ENCODE measurements around the gene TBC1D4.

The TBC1D4 gene

GRCh38 chr13:75482070-75482819, at the start of gene TBC1D4:
Gene TBC1D4, minus strand, starts transcription at chr13:75482169. Its CDS starts 402 bp downstream, at chr13:75481767.
- DNase-seq: peak; percentile 77

DNA sequence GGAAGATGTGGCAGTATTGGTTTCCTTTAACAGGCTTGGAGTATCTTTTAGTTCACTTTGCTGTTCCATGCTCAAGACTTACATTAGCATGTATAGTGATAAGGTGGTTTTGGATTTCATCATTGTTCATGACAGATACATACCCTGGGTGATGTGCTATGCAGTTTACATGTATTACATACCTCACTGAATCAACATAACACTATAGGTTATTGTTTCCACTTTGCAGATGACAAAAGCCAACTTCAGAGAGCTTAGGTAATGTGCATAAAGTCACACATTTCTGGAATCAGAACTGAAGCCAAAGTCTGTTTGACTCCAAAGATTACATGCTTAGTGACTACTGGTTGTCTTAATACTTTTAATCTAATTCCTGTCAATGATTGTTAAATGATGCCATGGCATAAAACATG, 48.6 kb upstream of the TBC1D4 start:
- DNase-seq: no peak

GRCh38 chr13:75521956-75522355, 40.0 kb upstream of the TBC1D4 start:
- DNase-seq: no peak

DNA sequence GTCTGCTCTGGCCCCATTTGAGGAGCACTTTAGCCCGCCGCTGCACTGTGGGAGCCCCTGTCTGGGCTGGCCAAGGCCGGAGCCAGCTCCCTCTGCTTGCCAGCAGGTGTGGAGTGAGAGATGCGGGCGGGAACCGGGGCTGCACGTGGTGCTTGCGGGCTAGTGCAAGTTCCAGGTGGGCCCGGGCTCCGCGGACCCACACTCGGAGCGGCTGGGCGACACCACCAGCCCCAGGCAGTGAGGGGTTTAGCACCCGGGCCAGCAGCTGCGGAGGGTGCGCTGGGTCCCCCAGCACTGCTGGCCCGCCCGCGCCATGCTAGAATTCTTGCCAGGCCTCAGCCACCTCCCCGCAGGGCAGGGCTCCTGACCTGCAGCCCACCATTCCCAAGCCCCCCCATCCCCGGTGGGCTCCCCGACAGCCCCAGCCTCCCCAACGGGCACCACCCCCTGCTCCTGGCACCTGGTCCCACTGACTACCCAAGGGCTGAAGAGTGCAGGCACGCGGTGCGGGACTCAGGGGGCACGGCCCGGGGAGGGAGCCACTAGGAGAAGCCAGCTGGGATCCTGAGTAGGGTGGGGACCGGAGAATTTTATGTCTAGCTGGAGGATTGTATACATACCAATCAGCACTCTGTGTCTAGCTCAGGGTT, 36.6 kb upstream of the TBC1D4 start:
- no peak for DNase-seq

- no peak for DNase-seq
Measured at GRCh38 chr13:75514080-75514995, 32.4 kb upstream of the TBC1D4 start.

GRCh38 chr13:75513271-75513670, 31.3 kb upstream of the TBC1D4 start:
- no peak for DNase-seq

GRCh38 chr13:75512253-75512652, 30.3 kb upstream of the TBC1D4 start:
- no peak for DNase-seq

- no peak for DNase-seq
Measured at GRCh38 chr13:75511051-75511625, 29.2 kb upstream of the TBC1D4 start.

- no peak for DNase-seq
Measured at GRCh38 chr13:75508002-75508548, 26.1 kb upstream of the TBC1D4 start.

GRCh38 chr13:75507027-75508001, 25.3 kb upstream of the TBC1D4 start:
- DNase-seq: no peak

DNA sequence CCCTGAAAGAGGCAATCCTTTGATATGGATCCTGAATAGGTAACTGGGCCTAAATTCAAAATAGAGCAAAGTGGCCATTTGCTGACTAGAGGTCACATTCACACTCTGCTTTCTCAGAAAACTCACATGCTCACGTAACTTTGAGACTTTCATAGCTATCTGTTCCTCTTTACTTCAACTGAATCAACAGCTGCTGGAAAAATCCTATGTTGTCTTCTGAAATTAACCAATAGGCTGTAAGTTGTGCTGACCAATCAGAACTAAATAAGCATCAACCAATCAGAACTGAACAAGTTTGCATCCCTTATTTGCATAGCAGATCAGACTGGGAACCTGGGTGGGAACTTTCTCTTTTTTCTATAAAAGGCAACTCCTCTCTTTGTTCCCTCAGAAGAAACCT, 24.0 kb upstream of the TBC1D4 start:
- DNase-seq: no peak

DNA sequence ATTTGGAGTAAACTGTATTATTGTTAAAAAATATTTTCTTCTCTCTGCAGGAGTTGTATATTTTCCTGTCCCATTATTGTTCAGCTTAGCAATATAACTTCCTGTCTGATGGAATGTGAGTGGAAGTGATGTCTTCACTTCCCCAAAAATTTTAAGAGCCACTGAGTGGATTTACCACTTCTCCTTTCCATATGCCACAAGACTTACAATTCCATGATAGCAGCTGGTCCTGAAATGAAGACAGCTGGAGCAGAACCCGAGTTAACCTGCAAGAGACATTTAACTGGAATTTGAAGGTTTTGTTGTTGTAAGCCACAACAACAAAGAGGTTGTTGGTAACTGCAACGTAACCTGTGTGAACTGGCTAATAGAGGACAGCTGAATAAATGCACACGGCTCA, 23.4 kb upstream of the TBC1D4 start:
- DNase-seq: no peak

DNA sequence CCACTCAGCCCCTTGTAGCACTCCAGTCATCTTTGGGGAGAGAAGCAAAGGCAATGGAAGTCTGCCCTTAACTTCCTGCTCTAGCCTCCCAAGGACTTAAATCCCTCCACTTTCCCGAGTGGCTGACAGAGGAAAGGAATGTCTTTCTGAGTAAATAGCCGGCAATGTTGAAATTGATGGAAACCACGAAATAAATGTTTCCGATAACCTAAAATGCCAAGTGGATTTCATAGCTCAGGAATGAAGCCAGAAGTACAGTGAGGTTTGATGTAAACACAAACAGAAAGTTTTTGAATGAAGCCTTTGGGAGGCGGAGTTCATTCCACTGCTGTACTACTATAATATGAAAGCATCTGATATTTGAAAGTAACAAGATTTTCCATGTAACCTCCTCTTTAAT, 14.0 kb upstream of the TBC1D4 start:
- peak; percentile 22 for DNase-seq

GRCh38 chr13:75494491-75494890, 12.5 kb upstream of the TBC1D4 start:
- DNase-seq: no peak

- DNase-seq: no peak
Measured at GRCh38 chr13:75493156-75493555, 11.2 kb upstream of the TBC1D4 start.

DNA sequence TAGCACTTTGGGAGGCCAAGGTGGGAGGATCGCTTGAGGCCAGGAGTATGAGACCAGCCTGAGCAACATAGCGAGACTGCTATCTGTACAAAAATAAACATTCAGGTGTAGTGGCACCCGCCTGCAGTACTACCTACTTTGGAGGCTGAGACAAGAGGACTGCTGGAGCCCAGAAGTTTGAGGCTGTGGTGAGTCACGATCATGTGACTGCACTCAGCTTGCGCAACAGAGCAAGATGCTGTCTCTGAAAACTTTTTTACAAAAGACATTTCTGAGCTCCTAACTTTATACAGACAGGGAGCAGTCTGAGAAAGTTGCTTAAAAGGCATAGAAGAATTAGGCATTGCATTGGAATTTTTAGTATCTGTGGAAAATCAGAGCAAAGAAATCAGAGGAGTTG, 10.4 kb upstream of the TBC1D4 start:
- peak; percentile 20 for DNase-seq

DNA sequence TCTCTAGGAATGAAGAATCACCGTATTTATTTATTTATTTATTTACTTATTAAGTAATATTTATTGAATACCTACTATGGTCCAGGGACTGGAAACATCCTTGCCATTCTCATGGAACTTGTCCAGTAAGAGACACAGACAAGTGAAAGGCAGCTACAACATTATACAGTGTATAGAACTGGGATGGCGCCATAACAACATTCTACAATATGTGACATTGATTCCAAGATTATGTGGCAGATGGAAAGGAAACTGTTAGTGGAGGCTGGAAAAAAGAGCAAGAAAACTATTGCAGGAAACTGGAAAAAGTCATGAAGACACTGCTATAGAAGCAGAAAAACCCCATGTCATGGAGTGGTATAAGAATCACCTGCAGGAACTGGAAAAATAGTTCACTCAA, 9.4 kb upstream of the TBC1D4 start:
- no peak for DNase-seq

DNA sequence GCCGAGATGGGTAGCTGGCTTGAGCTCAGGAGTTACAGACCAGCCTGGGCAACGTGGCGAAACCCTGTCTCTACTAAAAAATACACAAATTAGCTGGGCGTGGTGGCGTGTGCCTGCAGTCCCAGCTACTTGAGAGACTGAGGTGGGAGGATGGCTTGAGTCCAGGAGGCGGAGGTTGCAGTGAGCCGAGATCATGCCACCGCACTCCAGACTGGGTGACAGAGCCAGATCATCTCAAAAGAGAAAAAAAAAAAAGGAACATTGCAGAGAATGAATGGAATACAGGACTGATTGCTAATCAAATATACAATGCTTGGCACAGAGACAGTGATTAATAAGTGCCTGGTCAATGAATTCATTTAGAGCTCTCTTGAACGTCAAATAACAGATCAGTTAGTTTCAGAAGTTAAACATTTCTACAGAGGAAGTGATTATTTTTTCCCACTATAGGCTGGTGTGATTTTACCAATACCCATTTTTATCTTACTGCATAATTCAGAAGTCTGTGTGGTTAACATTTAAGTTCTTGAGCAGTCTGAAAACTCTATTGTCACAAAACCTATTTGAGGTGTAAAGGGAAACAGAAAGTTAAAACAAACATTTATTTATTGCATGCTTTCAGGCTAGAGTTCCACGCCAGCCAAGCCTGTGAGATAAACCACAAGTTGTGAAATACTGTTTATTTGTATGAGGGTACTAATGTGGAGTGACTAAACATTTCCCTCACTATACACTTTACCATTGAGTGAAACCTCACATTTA, 7.7 kb upstream of the TBC1D4 start:
- DNase-seq: no peak

DNA sequence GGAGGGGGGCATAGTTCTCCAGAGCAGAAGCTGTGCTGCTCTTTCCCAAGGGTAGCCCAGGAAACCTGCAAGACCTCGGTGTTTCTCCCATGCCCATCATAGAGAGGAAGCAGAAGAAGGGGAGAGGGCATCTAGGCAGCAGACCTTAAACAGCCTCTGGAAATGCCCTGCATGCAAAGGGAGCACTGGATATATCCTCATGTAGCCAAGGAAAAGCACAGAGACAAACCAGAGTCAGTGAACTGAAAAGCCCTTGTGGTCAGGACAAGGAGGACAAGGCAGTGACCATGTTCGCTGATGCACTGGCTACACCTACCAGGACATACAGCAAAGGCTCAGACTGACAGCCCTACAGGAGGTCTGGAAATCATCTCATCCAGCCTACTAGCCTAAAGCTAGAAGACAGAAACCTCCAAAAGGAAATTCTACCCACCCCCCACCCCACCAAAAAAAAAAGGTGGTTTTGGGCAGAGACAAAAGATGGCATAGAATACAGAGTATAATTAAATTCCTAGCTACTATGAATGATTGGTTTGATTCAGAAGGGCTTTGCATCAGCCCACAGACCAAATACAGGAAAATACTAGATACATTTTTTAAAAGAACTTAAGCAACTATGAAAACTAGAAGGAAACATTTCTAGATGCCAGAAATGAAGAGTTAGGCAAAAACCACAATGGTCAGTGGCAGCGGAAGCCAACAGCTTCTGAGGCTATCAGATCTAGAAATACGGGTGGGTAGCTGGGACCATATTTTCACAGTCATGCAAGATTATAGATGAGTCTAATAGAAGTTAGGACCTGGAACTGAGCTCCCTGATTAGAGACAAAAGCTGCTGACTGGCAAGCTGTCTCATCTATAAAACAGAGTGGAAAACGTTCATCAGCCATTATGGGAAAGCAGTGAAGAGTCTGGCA, 4.4 kb upstream of the TBC1D4 start:
- DNase-seq: no peak

All from amniotic stem cell (primary cell).